Eye (tissue), 1 donor: ENCODE results near the gene LUZP1.

Experiments used
- DNase-seq: peaks from one replicate; pipeline ENCODE4 v3.0.0-alpha.2; 2015

LUZP1 gene

DNA sequence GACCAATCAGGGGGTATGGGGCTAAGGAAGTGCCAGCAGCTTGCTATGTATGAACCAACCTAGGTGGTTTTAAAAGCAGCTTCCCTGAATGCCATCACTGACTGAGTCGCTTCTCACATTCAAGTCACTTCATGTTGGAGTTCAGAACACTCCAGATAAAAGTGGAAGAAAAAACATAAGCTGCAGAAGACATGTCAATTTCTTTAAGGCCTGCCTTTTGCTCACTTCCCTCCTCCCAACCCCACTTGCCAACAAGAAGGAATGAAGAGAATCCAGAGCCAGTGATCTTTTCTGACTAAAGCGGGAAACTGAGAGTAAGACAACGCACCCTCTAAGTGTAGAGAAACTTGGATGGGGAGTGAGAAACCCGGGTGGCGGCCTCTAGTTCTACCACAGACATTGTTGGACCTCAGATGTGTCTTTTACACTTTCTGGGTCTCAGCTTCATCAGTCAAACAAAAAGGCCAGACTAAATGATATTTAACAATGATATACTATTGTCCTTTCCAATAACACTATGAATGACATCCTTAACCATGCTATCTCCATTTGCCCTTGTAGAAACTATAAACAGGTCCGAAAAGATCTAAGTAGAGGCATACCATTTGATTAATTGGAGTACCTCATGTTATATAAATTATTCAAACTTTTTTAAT is 54.1 kb downstream of the LUZP1 start:
- DNase-seq, result no peak

- no peak for DNase-seq
Observed at GRCh38 chr1:23111600-23112535, 56.8 kb downstream of the LUZP1 start.

- DNase-seq, result no peak
Observed at GRCh38 chr1:23110391-23110790, 58.3 kb downstream of the LUZP1 start.

GRCh38 chr1:23108918-23109533 is 59.6 kb downstream of the LUZP1 start:
- no peak for DNase-seq

DNA sequence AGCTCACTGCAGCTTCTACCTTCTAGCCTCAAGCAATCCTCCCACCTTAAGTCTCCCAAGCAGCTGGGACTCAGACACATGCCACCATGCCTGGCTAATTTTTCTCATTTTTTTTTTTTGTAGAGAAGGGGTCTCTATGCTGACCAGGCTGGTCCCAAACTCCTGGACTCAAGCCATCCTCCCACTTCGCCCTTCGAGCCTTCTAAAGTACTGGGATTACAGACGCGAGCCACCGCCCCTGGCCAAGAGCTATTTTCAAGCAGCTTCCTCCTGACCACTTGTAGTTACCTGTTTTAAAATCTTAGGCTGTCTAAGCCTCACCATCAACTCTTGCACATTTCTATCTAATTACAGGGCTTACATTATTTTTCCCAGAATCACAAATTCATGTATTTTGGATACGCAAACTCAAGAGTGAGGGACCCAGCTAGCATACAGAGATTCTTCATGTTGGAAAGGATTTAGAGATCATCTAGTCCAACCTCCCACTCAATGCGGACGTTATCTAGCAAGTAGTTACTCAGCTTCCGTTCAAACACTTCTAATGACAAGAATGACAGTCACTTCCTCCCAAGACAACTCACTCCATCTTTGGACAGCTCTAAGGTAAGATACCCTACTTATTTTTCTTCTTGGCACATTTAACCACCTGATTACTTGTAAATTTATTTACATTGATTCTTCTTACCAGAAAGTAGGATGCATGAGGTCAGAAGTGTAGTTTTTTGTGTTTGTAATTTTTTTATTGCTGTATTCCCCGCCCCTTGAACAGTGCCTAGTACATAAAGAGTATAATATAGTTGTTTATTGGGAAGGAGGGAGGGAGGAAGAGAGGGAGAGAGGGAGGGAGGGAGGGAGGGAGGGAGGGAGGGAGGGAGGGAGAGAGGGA is 65.4 kb downstream of the LUZP1 start:
- no peak for DNase-seq

DNA sequence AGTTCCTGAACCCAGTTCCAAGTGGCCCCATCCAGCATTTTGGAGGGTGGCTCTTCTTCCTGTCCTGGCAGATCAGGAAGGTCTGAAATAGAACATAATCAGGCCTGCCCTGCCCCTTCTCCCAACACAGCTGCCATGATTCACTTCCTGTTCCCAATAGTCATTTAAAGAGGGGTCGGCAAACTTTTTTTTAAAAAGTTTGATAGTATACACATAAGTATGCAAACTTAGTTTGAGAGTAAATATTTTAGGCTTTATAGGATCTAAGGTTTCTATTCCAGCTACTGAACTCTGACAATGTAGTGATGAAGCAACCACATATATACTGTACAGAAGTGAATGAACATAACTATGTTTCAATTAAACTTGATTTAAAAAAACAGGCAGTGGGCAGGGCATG is 66.4 kb downstream of the LUZP1 start:
- no peak for DNase-seq

DNA sequence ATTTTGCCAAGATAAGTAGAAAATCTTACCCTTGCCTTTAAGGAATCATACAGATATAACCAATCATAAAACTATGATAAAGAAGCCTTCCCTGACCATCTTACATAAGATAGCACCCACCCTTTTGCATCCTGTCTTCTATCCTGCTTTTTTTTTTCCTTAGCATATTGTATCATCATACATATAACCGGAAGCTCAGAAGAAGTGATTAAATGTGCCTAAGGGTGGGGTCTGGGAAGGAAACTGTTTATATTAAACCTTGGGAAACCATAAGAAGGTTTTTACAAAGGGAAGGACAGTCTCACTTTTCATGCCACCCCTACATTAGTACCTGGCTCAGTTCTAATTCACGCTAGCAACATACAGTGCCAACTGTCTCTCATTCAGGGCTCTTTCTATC is 66.8 kb downstream of the LUZP1 start:
- no peak for DNase-seq

- no peak for DNase-seq
Observed at GRCh38 chr1:23101101-23101827, 67.4 kb downstream of the LUZP1 start.

GRCh38 chr1:23100074-23100748 is 68.4 kb downstream of the LUZP1 start:
- peak; percentile 74 for DNase-seq

GRCh38 chr1:23099171-23099536 is 69.5 kb downstream of the LUZP1 start:
- DNase-seq, result no peak

GRCh38 chr1:23098463-23099170 is 70.0 kb downstream of the LUZP1 start:
- peak; percentile 92 for DNase-seq

DNA sequence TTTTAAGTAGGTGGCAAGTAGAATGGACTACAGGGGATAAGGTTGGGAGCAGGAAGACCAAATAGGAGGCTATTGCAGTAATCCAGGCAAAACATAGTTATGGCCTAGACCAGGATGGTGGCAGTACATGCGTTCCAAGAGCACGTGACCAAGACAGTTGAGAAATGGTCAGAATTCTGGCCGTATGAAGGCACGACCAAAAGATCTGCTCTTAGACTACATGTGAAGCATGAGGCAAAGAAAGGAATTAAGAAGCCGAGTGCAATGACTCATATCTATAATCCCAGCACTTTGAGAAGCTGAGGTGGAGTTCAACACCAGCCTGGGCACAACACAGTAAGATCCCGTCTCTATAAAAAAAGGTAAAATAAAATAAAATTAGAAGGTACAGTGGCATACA is 71.3 kb downstream of the LUZP1 start:
- no peak for DNase-seq

DNA sequence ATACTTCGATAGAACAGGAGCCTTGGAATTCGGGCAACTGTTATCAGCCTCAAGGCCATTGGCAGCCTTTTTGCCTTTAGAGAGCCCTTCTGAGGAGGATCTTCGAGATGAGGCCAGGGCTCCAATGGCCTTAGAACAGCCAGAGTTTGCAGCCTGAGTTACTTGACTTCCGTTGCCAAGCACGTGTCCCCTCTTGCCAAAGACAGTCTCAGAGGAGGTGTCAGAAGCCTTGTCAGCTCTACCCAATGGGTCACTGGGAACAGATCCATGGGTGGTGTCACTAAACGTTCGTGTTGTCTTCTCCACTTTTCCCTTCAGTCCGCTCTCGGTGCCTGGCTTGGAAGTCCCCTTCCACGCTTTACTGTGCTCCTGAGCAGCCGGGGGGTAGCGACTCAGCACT is 76.2 kb downstream of the LUZP1 start:
- no peak for DNase-seq

GRCh38 chr1:23091545-23091944 is 77.1 kb downstream of the LUZP1 start:
- DNase-seq, result no peak

GRCh38 chr1:23090056-23090455 is 78.6 kb downstream of the LUZP1 start:
- no peak for DNase-seq

- no peak for DNase-seq
Observed at GRCh38 chr1:23088027-23088426, 80.6 kb downstream of the LUZP1 start.

GRCh38 chr1:23085696-23086095 is 83.0 kb downstream of the LUZP1 start:
- DNase-seq, result no peak

DNA sequence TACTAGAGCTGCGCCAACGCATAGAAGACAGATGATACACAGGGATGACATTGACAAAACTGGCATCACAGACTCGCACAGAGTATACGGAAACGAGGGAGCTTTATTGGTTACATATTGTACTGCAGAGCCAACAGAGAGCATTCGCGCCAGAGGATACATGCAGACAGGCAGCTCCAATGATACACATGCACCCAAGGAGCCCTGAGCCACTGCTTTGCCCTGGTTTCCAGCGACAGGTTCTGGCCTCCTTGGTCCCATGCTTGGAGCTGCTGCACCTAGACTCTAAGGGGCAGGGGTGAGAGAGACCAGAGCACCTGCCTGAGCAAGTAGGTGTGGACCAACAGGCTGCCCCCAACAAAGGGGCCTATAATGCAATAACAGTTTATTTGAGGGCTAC is 83.8 kb downstream of the LUZP1 start:
- no peak for DNase-seq

DNA sequence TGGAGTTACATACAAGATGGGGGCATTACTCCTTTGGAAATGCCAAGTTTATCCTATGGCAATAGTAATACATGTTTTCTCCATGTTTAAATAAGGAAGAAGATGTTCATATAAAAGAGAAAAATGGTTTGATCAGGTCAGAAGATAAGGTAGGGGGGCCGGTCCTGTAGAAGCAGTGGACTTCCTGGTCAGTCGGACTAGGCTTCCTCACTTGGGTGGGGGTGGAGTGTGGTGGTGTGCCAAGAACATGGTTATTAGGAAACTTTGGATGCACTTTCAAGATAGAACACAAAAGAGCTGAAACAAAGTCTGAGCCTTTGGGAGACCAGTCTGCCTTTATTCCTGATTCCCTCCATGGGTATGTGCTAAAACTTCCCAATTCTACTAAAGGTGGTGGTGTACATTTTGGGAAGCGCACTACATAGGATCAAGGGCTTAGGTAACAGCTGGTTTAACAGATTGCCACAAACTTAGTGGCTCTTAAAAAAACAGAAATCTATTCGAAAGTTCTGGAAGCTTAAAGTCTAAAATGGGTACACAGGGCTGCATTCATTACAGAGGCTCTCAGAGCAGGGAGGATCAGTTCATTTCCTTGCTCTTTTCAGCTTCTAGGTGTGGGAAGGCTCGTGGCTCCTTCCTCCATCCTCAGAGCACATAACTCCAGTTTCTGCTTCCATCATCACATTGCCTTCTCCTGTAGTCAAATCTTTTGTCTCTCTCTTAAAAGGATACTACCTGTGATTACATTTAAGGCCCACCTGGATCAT is 84.8 kb downstream of the LUZP1 start:
- DNase-seq, result no peak

GRCh38 chr1:23081376-23081775 is 87.3 kb downstream of the LUZP1 start:
- DNase-seq, result no peak
